GM19463 (cell line): ENCODE results near the gene DNAJC6.
A peak's percentile ranks its signal among the peaks of the same experiment; 100 is the strongest.
"Not testable (repeated sequence)": the region's sequence is repeated elsewhere in the genome, so short reads cannot be mapped to it uniquely, and the experiment has no call there.

Source experiments
- ATAC-seq: cut with Tn5 transposase; IDR thresholded peaks from one replicate; pipeline ENCODE4 v1.9.1; 2021; ENCODE audit warnings: mild to moderate bottlenecking, moderate library complexity; ENCODE audit not compliant: unreplicated experiment

The DNAJC6 gene

DNA sequence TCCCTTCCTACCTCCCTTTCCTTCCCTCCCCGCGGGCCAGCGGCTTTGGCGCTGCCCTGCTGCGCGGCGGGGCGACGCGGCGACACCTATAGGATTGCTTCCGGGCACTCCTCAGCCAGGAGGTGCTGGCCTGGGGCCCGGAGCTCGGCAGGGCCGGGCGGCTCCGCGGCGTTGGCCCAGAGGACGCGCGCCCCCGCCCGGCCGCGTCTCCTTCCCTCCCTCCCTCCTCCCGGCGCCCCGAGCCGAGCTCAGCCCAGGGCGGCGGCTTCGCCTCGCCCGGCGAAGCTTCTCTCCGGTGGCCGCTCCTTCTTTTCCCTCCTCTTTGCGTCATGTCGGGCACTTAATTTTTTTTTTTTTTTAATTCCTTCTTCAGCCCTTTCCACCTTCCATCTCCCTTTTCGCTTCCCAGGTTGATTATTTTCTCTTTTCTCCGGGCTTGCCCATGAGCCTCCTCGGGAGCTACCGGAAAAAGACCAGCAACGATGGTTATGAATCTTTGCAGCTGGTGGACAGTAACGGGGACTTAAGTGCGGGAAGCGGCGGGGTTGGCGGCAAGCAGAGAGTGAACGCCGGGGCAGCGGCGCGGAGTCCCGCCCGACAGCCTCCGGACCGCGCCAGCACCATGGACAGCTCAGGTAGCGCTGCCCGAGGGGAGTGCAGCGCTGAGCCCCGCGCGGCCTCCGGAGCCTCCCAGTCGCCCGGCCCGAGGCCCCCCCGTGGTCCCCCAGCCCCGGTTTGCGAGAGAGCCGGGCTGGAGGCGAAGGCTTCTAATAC is at the start of gene DNAJC6:
TSS of gene DNAJC6 (plus strand) at position 240 of the 774 bp plus-strand sequence. CDS start at position 443, 203 bp downstream.
- peak; percentile 51 for ATAC-seq

GRCh38 chr1:65259816-65260215 is 49.5 kb upstream of the DNAJC6 start:
- ATAC-seq: no peak

GRCh38 chr1:65260851-65261473 is 48.4 kb upstream of the DNAJC6 start:
- ATAC-seq: peak; percentile 65

DNA sequence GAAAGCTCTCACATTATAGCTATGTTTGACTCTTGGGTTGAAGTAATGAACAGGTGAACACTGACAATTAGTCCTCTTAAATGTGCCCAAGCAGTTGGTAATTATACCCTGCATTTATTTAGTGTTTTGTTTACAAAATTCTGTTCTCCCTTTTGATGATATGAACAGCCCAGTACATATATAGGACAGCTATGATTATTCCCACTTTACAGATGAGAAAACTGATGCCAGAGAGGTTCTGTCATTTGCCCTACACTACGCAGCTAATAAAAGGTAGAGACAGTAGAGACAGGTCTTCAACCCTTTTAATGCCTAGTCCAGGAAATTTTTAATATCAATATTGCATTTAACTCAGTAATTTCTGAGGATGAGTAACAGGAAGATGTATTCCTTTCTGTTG is 46.1 kb upstream of the DNAJC6 start:
- no peak for ATAC-seq

GRCh38 chr1:65264197-65264929 is 45.0 kb upstream of the DNAJC6 start:
- ATAC-seq: no peak

- no peak for ATAC-seq
Measured at GRCh38 chr1:65265296-65265650, 44.1 kb upstream of the DNAJC6 start.

DNA sequence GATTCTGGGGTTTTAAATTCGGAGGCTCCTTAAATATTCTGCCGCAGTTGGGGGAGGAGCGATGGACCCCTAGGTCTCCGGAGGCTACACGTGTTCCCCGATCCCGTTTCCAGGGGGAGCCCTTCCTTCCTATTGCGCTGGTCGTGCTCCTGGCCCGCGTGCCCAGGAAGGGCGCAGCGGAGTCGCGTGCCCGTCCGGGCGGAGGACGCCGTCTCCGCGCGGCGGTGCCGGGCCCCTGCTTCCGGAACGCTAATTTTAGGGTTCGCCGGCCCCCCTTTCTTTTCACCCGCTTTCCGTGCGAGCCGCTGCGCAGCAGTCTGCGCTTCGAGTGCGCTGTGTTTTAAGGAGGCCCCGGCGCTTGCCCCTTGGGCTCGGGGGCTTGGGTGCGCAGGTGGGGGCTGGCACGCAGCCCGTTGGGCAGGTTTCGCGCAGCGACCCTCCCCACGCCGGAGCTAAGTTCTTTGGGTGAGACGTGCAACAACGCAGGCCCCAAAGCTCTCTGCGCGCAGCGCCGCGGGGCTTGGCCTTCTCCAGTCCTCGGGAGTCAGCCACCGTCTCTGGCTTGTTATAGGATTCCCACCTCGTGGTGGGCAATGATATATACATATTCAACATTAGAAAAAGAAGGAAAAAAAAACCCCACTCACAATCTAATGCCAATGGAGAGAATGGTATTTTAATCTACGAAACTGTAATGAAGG is 43.5 kb upstream of the DNAJC6 start:
- ATAC-seq: peak; percentile 38

- no peak for ATAC-seq
Measured at GRCh38 chr1:65266476-65266875, 42.9 kb upstream of the DNAJC6 start.

GRCh38 chr1:65267271-65267670 is 42.1 kb upstream of the DNAJC6 start:
- no peak for ATAC-seq

- no peak for ATAC-seq
Measured at GRCh38 chr1:65267683-65268082, 41.7 kb upstream of the DNAJC6 start.

DNA sequence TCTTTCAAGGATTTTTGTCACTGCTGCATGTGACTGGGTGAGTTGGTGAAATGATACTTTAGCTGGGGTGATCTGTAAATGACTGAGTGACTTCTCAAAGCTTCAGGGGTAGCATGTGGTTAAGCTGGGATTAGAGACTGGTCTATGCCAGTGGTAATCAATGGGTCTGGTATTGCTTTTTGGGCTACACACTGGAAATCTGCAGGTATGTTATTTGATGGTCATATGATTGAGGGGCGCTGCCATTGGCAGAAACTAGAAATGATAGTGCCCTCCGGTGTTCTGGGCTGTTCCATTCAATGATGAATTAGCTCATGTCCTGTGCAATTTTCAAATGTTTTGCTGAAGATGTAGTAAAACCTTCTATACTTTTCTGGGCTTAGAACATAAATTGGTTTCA is 39.7 kb upstream of the DNAJC6 start:
- no peak for ATAC-seq

- ATAC-seq: no peak
Measured at GRCh38 chr1:65276197-65276939, 33.0 kb upstream of the DNAJC6 start.

GRCh38 chr1:65277605-65278347 is 31.6 kb upstream of the DNAJC6 start:
- ATAC-seq: no peak

DNA sequence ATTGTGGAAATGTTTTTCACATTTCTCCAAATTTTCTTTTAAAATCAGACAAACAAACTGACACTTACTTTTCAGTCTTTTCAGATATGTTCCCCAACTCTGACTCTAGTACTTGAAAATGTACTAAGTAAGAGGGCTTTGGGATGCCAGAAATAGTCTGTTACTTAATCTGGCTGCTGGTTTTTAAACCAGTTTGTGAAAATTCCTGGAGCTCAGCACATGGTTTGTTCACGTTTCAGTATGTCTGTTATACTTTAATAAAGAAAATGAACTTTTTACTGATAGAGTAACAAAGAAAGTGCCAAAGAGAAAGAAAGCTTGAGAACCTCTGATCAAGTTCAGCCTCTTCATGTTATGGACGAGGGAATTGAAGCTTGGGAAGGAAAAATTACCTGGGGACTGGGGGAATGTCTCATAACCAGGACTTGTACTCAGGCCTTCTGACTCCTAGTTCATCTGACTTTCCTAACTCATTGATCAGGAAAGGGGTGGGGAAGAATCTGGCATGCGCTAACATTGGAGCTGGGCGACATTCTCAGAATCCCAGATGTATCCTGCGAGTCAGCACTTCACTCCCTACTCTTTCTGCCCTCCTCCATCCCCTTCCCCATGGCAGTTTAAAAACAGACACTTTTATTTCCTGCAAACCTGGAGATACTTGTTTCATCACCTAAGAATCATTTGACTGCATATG is 30.8 kb upstream of the DNAJC6 start:
- ATAC-seq: no peak

DNA sequence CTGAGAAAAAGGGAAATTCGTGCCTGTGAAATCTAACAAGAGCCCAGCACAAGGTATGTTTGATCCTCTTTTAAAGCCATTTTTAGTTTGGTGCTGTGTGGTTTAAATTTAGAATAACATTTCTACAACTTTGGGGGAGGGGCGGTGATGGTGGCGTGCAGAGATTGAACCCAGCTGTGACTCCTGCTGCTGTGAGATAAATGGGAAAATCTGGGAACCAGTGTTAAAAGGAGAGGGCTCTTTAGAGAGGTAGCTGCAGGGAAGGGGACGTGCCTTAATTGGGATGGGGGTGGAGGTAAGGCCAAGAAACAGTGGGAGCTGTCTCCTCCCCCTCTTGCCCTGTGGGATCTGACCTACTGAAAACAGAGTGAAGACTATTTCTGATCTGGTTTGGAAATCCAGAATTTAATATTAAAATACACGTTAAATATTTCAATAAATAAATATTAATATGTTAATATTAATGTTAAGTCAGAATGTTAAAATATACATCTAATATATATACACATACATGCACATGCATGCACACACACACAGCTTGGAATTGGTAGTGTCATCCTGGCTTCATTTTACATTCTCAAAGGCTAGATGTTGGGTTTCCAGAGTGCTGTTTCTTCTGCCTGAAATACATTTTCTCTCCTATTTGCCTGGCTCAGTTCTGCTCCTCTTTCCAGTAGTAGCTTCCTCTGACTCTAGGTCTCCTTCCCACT is 30.1 kb upstream of the DNAJC6 start:
- ATAC-seq: no peak

GRCh38 chr1:65281846-65282245 is 27.5 kb upstream of the DNAJC6 start:
- peak; percentile 63 for ATAC-seq

- no peak for ATAC-seq
Measured at GRCh38 chr1:65284229-65284628, 25.1 kb upstream of the DNAJC6 start.

DNA sequence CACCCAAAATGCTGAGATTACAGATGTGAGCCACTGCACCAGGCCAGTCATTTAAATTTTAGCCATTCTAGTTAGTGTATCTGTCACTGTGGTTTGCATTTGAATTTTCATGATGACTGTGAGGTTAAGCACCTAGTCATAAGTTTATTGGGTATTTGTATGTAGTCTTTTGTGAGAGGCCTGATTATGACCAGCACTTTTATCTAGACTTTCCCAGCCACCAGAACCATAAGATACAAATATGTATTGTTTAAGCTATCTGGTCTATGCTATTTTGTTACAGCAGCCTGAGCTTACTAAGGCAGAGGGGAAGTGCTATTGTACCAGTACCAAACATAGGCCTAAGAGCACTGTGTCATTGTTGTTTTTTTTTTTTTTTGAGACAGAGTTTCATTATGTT is 19.9 kb upstream of the DNAJC6 start:
- ATAC-seq: peak; percentile 85

- not testable (repeated sequence) for ATAC-seq
Measured at GRCh38 chr1:65291818-65292217, 17.5 kb upstream of the DNAJC6 start.
